MM.1S (cell line): ENCODE data around the gene C3orf70.
"Not testable (repeated sequence)": the region's sequence is repeated elsewhere in the genome, so short reads cannot be mapped to it uniquely, and the experiment has no call there.

Source experiments
- DNase-seq: peaks from one replicate; pipeline ENCODE4 v3.0.0-alpha.2; 2015
- H2AFZ ChIP-seq: fragments of 300-600 bp; sonication (generic); 2 replicates; pipeline ENCODE4 v1.6.0; 2016; ENCODE audit warnings: antibody characterized with exemption, low read length
- H3F3A ChIP-seq: fragments of 300-600 bp; sonication (generic); 2 replicates; pipeline ENCODE4 v1.6.1; 2016; ENCODE audit warnings: mild to moderate bottlenecking, antibody characterized with exemption, low read length, moderate library complexity, mixed read lengths; ENCODE audit not compliant: insufficient read depth
- H3K27ac ChIP-seq: fragments of 300-600 bp; sonication (generic); 2 replicates; pipeline ENCODE4 v1.5.1; 2016; ENCODE audit warnings: mild to moderate bottlenecking, low read length
- H3K27me3 ChIP-seq: fragments of 300-600 bp; sonication (generic); replicated peaks from 2 replicates; pipeline ENCODE4 v1.6.0; 2016; ENCODE audit warnings: low read length; ENCODE audit not compliant: insufficient read depth
- H3K36me3 ChIP-seq: fragments of 300-600 bp; sonication (generic); replicated peaks from 2 replicates; pipeline ENCODE4 v1.6.1; 2016; ENCODE audit warnings: mild to moderate bottlenecking, low read length, mixed read lengths; ENCODE audit not compliant: insufficient read depth
- H3K4me1 ChIP-seq: fragments of 300-600 bp; sonication (generic); 2 replicates; pipeline ENCODE4 v1.6.1; 2016; ENCODE audit warnings: low read length, mixed read lengths
- H3K4me2 ChIP-seq: fragments of 300-600 bp; sonication (generic); 2 replicates; pipeline ENCODE4 v1.6.0; 2016; ENCODE audit warnings: low read depth, low read length
- H3K4me3 ChIP-seq: fragments of 300-600 bp; sonication (generic); 2 replicates; pipeline ENCODE4 v1.5.1; 2016; ENCODE audit warnings: low read length, mixed read lengths
- H3K79me2 ChIP-seq: fragments of 300-600 bp; sonication (generic); 2 replicates; pipeline ENCODE4 v1.6.1; 2016; ENCODE audit warnings: mixed run types, low read length, mixed read lengths
- H3K9ac ChIP-seq: fragments of 300-600 bp; sonication (generic); 2 replicates; pipeline ENCODE4 v1.6.1; 2016; ENCODE audit warnings: low read length, mixed read lengths
- H3K9me2 ChIP-seq: fragments of 300-600 bp; sonication (generic); replicated peaks from 2 replicates; pipeline ENCODE4 v1.6.1; 2016; ENCODE audit warnings: mild to moderate bottlenecking, low read length, mixed read lengths; ENCODE audit not compliant: insufficient read depth
- H3K9me3 ChIP-seq: fragments of 300-600 bp; sonication (generic); replicated peaks from 2 replicates; pipeline ENCODE4 v1.6.1; 2016; ENCODE audit warnings: mild to moderate bottlenecking, low read length, mixed read lengths; ENCODE audit not compliant: insufficient read depth
- H4K20me1 ChIP-seq: fragments of 300-600 bp; sonication (generic); 2 replicates; pipeline ENCODE4 v1.6.1; 2016; ENCODE audit warnings: mild to moderate bottlenecking, low read length, moderate library complexity, mixed read lengths; ENCODE audit not compliant: insufficient read depth
- EZH2 ChIP-seq: fragments of 300-600 bp; sonication (generic); optimal IDR thresholded peaks from 2 replicates; pipeline ENCODE3; 2017; ENCODE audit warnings: low read depth, mild to moderate bottlenecking, antibody characterized with exemption, low read length, mixed read lengths
- EZH2phosphoT487 ChIP-seq: fragments of 300-600 bp; sonication (generic); IDR thresholded peaks from 2 replicates; pipeline ENCODE4 v1.6.1; 2018; ENCODE audit warnings: antibody characterized with exemption, low read length
- TF ChIP-seq, protein P1 (sequence below): fragments of 300-600 bp; sonication (generic); IDR thresholded peaks from 2 replicates; pipeline ENCODE4 v1.5.1; 2016; ENCODE audit warnings: antibody characterized with exemption, low read length, mixed read lengths

Gene C3orf70

DNA sequence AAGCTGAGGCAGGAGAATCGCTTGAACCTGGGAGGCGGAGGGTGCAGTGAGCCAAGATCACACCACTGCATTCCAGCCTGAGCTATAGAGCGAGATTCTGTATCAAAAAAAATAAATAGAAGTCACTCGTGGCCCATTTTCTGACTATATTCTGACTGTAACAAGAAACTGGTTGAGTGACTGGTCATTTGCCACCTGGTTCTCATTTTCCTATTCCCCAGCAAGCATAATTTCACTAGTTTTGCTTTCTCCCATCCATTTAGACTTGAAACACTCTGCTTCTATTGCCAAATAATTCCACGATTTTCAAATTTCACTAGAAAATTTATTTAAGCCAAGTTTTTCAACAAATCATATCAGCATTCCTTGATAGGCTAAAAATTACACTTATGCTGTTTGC, 40.7 kb downstream of the C3orf70 start:
- H3F3A ChIP-seq: no peaks in the 10 kb centered on the region
- no peaks in the 10 kb centered on the region for H3K36me3 ChIP-seq
- no peak overlapping the region for H3K4me3 ChIP-seq
- no peaks in the 10 kb centered on the region for H3K4me1 ChIP-seq
- no peaks in the 10 kb centered on the region for H3K9me3 ChIP-seq
- no peaks in the 10 kb centered on the region for H4K20me1 ChIP-seq
- H3K27me3 ChIP-seq: no peaks in the 10 kb centered on the region
- TF ChIP-seq EZH2: no peak
- no peak for TF ChIP-seq EZH2phosphoT487
- TF ChIP-seq, protein P1, sequence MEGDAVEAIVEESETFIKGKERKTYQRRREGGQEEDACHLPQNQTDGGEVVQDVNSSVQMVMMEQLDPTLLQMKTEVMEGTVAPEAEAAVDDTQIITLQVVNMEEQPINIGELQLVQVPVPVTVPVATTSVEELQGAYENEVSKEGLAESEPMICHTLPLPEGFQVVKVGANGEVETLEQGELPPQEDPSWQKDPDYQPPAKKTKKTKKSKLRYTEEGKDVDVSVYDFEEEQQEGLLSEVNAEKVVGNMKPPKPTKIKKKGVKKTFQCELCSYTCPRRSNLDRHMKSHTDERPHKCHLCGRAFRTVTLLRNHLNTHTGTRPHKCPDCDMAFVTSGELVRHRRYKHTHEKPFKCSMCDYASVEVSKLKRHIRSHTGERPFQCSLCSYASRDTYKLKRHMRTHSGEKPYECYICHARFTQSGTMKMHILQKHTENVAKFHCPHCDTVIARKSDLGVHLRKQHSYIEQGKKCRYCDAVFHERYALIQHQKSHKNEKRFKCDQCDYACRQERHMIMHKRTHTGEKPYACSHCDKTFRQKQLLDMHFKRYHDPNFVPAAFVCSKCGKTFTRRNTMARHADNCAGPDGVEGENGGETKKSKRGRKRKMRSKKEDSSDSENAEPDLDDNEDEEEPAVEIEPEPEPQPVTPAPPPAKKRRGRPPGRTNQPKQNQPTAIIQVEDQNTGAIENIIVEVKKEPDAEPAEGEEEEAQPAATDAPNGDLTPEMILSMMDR: no peak
- no peak overlapping the region for H3K9ac ChIP-seq
- no peaks in the 10 kb centered on the region for H3K79me2 ChIP-seq
- DNase-seq: no peak
- no peak overlapping the region for H3K27ac ChIP-seq
- H3K9me2 ChIP-seq: no peaks in the 10 kb centered on the region
- no peak overlapping the region for H2AFZ ChIP-seq
- H3K4me2 ChIP-seq: no peak overlapping the region

DNA sequence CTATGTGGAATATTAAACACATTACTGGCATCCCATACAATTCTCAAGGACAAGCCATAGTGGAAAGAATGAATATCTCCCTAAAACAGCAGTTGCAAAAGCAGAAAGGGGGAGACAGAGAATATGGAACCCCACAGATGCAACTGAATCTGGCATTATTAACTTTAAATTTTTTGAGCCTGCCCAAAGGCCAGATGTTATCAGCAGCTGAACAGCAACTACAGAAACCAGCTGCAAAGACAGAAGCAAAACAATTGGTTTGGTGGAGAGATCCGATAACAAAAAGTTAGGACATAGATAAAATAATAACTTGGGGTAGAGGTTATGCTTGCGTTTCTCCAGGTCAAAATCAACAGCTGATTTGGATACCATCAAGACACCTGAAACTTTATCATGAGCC, 43.8 kb downstream of the C3orf70 start:
- not testable (repeated sequence) for H4K20me1 ChIP-seq, H3K9ac ChIP-seq, H3K27ac ChIP-seq, H3K4me3 ChIP-seq, H3K9me3 ChIP-seq, H3K79me2 ChIP-seq, DNase-seq, H3K4me2 ChIP-seq, H3F3A ChIP-seq, H3K36me3 ChIP-seq, H2AFZ ChIP-seq, H3K27me3 ChIP-seq, H3K9me2 ChIP-seq, H3K4me1 ChIP-seq

DNA sequence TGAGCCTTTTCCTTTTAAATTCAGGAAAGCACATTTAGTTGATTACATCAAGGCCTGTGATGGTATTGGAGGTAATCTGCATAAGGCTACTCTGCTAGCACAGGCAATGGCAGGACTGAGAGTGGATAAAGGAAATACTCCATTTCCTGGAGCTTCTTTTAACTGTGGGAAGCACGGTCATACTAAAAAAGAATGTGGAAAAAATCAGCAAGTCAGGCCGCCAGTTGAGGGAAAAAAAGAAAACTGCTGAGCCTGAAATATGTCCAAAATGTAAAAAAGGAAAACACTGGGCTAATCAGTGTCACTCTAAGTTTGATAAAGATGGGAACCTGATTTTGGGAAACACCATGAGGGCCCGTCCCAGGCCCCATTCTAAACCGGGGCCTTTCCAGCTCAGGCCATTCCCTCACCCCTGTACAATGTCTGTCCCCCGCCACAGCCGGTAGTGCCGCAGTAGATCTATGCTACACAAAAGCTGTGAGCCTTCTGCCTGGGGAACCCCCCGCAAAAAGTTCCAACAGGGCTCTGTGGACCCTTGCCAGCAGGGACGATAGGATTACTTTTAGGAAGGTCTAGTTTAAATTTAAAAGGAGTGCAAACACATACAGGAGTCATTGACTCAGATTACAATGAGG, 46.5 kb downstream of the C3orf70 start:
- not testable (repeated sequence) for H2AFZ ChIP-seq, H3K27me3 ChIP-seq, DNase-seq, H4K20me1 ChIP-seq, H3K79me2 ChIP-seq, H3K9ac ChIP-seq, H3K4me1 ChIP-seq, H3K36me3 ChIP-seq, H3K4me3 ChIP-seq, H3K4me2 ChIP-seq, H3K9me2 ChIP-seq, H3K27ac ChIP-seq, H3F3A ChIP-seq, H3K9me3 ChIP-seq

DNA sequence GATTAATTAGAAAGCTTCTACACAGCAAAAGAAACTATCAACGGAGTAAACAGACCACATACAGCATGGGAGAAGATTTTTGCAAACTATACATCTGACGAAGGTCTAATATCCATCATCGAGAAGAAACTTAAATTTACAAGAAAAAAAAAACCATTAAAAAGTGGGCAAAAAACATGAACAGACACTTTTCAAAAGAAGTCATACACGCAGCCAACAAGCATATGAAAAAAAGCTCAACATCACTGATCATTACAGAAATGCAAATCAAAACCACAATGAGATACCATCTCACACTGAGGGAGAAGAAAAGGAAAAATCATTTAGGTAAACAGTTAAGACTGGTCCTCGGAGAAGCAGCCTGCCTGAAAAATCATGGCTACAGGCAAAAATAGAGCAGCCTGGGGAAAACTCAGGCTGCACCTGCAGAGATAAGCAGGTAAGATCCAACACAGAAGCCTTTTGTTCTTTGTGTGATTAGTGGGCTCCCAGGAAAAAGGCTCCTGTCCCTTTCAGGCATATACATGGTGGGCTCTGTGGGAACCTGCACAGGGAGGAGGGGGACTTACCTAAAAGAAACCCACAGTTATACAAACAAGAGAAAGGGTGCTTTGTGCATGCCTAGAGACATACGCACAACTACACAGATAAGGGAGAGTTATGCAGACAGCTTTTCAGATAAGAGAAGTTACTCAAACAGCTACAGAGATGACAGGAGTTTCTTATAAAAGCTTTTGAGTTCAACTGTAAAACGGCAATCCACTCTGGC, 49.3 kb downstream of the C3orf70 start:
- no peak for DNase-seq
- no peaks in the 10 kb centered on the region for H3K36me3 ChIP-seq
- no peak for TF ChIP-seq EZH2phosphoT487
- TF ChIP-seq EZH2: no peak
- no peaks in the 10 kb centered on the region for H3K9me3 ChIP-seq
- H4K20me1 ChIP-seq: no peaks in the 10 kb centered on the region
- no peak overlapping the region for H2AFZ ChIP-seq
- no peak overlapping the region for H3K9ac ChIP-seq
- no peak overlapping the region for H3K4me2 ChIP-seq
- no peak overlapping the region for H3K27ac ChIP-seq
- no peaks in the 10 kb centered on the region for H3K4me1 ChIP-seq
- no peaks in the 10 kb centered on the region for H3K27me3 ChIP-seq
- no peaks in the 10 kb centered on the region for H3K79me2 ChIP-seq
- H3K9me2 ChIP-seq: no peaks in the 10 kb centered on the region
- H3F3A ChIP-seq: no peaks in the 10 kb centered on the region
- no peak overlapping the region for H3K4me3 ChIP-seq
